Tibial artery (tissue), 4 donors: ENCODE data around the gene UBE2L3.
"Not testable (repeated sequence)": the region's sequence is repeated elsewhere in the genome, so short reads cannot be mapped to it uniquely, and the experiment has no call there.

Experiments
- DNase-seq, 2 donors: peaks; one replicate each; pipeline ENCODE4 v3.0.0-alpha.2; 2019
- H3K27ac ChIP-seq, 2 donors: fragments of 200-600 bp; sonication (generic) in 1 of 2; 1 replicate in 1 of 2; 2 replicates in 1 of 2; pipeline ENCODE4 v1.5.1; 2018 to 2019; ENCODE audit warnings: mild to moderate bottlenecking in 1 of 2
- H3K27me3 ChIP-seq, 2 donors: fragments of 200-600 bp; sonication (generic) in 1 of 2; one replicate each; pipeline versions ENCODE4 v1.5.1 to v1.6.0; 2016 to 2019
- H3K36me3 ChIP-seq, 3 donors: fragments of 200-600 bp; sonication (generic) in 2 of 3; one replicate each; pipeline ENCODE4 v1.5.1; 2016 to 2019; ENCODE audit warnings: mild to moderate bottlenecking in 2 of 3
- H3K4me1 ChIP-seq, 4 donors: fragments of 200-600 bp; sonication (generic) in 2 of 4; 1 replicate in 3 of 4; 2 replicates in 1 of 4; pipeline ENCODE4 v1.5.1; 2016 to 2019
- H3K4me3 ChIP-seq, 2 donors: fragments of 200-600 bp; sonication (generic) in 1 of 2; 1 replicate in 1 of 2; 2 replicates in 1 of 2; pipeline ENCODE4 v1.5.1; 2018 to 2019; ENCODE audit warnings: mild to moderate bottlenecking in 2 of 2
- H3K9me3 ChIP-seq, 3 donors: fragments of 200-600 bp; sonication (generic) in 1 of 3; one replicate each; pipeline ENCODE4 v1.5.1; 2016 to 2019
- intact Hi-C: fragments of 100-400 bp; cut with DNase I; formaldehyde crosslinking; loops from one replicate; pipeline ENCODE4 v1.15.0; 2023; ENCODE audit warnings: low total_unique reads
- TF ChIP-seq, protein P1 (sequence below), 2 experiments: fragments of 200-600 bp in 1 of 2; fragments of 450-650 bp in 1 of 2; IDR thresholded peaks; one replicate each; pipeline ENCODE4 v1.5.1; 2017 to 2019; ENCODE audit warnings: antibody characterized with exemption in 2 of 2, mild to moderate bottlenecking in 1 of 2, moderate library complexity in 1 of 2

The UBE2L3 gene

DNA sequence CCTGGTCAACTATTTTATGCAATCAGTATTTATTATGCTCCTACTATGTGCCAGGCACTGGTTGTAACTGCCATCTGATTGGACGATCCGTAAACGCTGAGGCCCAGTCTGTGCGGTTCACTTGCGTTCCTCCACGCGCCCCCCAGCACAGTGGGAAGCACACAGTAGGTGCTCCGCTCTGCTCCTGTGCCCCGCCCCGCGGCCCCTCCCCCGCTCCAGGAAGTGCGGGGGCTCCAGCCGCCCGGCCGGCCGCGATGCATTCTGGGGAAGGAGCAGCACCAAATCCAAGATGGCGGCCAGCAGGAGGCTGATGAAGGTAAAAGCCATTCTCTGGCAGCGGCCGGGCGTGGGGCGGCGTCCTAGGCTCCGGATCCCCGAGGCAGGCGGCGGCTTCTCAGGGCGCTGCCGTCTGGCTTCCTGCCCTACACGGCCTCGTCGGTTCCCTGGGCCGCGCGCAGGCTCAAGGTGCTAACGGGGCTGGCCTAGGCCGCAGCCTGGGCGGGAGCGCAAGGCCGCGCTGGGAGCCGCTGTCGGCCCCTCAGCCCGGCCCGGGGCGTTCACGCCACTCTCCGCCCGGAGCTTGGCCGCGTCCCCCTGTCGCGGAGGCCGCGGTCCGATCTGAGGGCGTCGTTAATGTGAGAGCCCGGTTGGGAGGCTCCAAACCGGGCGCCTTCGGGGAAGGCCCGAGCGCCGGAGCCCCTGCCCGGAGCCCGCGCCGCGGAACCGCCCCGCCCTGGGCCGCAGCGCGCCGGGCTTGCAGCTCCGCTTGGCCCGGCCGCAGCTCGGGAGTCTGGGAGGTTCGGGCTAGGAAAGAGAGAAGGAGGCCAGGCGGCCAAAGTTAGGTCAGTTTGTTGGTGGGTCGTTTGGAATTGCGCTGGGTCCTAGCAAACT lies at the start of gene UBE2L3:
UBE2L3 (plus strand) TSS at position 259 of the 891 bp plus-strand sequence; CDS start at position 290, 31 bp downstream.
- Histone ChIP-seq H3K27me3 (no peaks in the 10 kb centered on the region), H3K27ac (peak within 1 kb of the TSS; percentile 89 to 95), H3K4me1 (peaks cover 0 to 36% (median 24%) of the 10 kb centered on the region in 4 donors), H3K4me3 (peak within 1 kb of the TSS; percentile 63 to 90), H3K9me3 (no peaks in the 10 kb centered on the region), H3K36me3 (no peaks in the 10 kb centered on the region)
- intact Hi-C loops = no loop called here
- peak; percentile 72 to 89 for DNase-seq
- TF ChIP-seq, protein P1, sequence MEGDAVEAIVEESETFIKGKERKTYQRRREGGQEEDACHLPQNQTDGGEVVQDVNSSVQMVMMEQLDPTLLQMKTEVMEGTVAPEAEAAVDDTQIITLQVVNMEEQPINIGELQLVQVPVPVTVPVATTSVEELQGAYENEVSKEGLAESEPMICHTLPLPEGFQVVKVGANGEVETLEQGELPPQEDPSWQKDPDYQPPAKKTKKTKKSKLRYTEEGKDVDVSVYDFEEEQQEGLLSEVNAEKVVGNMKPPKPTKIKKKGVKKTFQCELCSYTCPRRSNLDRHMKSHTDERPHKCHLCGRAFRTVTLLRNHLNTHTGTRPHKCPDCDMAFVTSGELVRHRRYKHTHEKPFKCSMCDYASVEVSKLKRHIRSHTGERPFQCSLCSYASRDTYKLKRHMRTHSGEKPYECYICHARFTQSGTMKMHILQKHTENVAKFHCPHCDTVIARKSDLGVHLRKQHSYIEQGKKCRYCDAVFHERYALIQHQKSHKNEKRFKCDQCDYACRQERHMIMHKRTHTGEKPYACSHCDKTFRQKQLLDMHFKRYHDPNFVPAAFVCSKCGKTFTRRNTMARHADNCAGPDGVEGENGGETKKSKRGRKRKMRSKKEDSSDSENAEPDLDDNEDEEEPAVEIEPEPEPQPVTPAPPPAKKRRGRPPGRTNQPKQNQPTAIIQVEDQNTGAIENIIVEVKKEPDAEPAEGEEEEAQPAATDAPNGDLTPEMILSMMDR (IDR thresholded peaks at IDR 0.05) = no peak

DNA sequence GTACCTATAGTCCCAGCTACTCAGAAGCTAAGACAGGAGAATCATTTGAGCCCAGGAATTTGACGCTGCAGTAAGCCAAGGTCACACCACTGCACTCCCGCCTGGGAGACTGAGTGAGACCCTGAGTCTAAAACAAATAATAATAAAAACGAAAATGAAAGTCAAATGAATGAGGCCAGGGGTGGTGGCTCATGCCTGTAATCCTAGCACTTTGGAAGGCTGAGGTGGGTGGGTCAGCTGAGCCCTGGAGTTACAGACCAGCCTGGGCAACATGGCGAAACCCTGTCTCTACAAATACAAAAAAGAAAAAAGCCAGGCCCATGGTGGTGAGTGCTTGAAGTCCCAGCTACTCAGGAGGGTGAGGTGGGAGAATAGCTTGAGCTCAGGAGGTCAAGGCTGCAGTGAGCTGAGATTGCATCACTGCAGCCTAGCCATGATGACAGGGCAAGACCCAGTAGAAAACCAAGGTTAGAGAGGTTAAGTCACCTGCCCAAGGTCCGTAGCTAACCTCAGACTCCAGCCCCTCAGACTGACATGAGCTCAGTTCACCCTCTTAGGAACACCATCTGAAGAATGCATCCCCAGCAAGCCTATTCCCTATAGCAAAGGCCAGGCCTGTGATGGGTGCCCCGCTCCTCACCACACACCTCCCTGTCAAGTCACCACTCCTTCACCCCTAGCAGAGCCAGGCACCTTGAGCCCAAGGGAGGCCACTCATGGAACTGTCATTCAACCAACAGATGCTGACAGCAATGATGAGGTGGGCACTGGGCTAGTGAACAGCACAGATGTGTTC lies 40.6 kb upstream of the UBE2L3 start:
- H3K27ac ChIP-seq, DNase-seq, H3K27me3 ChIP-seq, H3K4me1 ChIP-seq, H3K4me3 ChIP-seq, H3K9me3 ChIP-seq, H3K36me3 ChIP-seq, intact Hi-C loops: not testable (repeated sequence)

- H3K27ac ChIP-seq, H3K4me3 ChIP-seq, DNase-seq, H3K4me1 ChIP-seq, intact Hi-C loops, H3K27me3 ChIP-seq, H3K36me3 ChIP-seq, H3K9me3 ChIP-seq: not testable (repeated sequence)
These were observed 36.0 kb upstream of the UBE2L3 start for GRCh38 chr22:21531525-21531924.

DNA sequence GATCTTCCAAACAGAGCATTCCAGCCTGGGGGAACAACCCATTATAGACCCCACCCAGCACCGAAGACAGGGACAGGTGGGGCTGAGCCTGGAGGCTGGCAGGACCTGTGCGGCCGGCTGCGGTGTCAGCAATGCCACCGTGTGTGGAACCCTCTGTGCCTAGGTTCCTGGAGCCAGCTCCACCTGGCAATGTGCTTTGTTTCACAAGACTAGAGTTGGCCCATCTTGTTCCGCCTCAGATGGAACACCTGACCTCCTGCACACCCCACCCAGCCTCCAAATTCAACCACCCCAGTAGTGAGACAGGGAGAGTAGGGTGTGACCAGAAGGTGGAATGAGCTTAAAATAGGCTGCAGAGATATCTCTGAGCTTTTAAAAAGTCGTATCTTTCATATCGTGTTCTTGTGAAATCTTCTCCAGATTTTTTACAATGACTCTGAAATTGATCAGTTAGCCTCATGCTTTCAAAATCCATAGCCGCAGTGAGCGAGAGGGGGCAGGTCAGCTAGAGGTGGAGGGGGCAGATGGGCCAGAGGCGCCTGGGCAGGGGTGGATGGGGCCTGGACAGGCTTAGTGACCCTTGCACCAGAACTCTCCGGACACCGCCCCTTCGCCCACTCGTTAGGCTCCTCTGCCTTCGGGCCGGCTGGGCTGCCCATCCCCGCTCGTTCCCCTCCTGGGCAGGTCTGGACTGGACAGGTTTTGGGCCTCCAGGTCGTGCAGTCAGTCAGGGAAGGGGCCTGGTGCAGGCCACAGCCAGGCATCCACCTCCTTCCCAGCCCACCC lies 34.5 kb upstream of the UBE2L3 start:
- H3K27me3 ChIP-seq, intact Hi-C loops, DNase-seq: not testable (repeated sequence)

GRCh38 chr22:21539862-21540261 lies 27.7 kb upstream of the UBE2L3 start:
- intact Hi-C loops, H3K4me1 ChIP-seq, H3K36me3 ChIP-seq, H3K4me3 ChIP-seq, H3K27me3 ChIP-seq, H3K27ac ChIP-seq, DNase-seq, H3K9me3 ChIP-seq: not testable (repeated sequence)

More for the DNA sequence above, 34.5 kb upstream of the UBE2L3 start:
- not testable (repeated sequence) for H3K4me1 ChIP-seq, H3K9me3 ChIP-seq, H3K36me3 ChIP-seq, H3K4me3 ChIP-seq, H3K27ac ChIP-seq

- intact Hi-C loops, DNase-seq, H3K9me3 ChIP-seq: not testable (repeated sequence)
These were observed 22.8 kb upstream of the UBE2L3 start for GRCh38 chr22:21544432-21545322.

DNA sequence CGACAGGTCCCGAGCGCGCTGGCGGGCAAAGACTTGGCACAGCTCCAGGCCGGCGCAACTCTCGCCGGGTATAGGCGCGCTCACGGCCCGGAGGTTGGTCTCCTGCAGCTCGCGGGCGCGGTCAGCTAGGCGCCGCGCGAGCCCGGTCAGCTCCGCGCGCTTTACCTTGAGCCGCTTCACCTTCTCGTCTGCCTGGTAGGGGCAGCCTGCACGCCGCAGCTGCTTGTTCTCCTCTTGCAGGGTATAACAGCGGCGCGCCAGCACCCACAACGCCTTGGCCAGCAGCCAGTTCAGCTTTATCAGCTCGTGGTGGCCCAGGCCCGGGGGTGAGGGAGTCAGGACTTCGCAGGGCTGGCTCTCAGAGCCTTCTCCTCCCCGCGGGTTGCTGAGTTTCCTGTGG lies 18.0 kb upstream of the UBE2L3 start:
- intact Hi-C loops, H3K9me3 ChIP-seq, DNase-seq, H3K27ac ChIP-seq, H3K36me3 ChIP-seq, H3K27me3 ChIP-seq, H3K4me3 ChIP-seq, H3K4me1 ChIP-seq: not testable (repeated sequence)

More at GRCh38 chr22:21544432-21545322, 22.8 kb upstream of the UBE2L3 start:
- H3K27me3 ChIP-seq, H3K4me3 ChIP-seq, H3K27ac ChIP-seq, H3K4me1 ChIP-seq, H3K36me3 ChIP-seq: not testable (repeated sequence)

DNA sequence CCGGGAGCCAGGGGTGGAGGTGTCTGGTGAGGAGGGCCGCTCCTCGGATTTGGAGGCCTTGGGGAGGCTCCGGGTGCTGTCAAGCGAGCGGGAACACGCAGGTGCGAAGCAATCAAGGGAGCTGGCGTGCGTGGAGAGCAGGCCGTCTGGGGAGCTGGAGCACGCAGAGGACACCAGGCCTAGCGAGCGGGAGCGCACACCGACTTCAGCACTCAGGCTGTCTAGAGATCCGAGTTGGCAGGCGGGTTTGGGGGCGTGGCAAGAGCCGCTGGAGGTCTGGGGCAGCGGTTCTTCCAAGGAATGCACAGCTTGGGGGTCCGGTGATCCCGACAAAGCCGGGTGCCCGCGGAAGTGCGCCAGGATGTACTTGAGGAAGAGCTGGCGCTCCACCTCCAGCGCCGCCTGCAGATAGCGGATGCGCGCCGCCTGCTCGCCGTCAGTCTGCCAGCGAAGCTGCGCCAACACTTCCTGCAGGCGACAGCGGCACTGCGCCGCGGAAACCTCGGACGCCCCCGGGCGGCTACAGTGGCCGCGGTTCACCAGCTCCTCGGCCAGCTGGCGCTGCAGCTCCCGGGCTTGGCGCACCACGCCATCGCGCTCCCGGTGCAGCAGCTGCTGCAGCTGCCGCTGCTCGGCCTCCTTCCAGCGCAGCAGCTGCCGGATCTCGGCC lies 17.4 kb upstream of the UBE2L3 start:
- intact Hi-C loops, DNase-seq, H3K4me3 ChIP-seq, H3K27me3 ChIP-seq, H3K4me1 ChIP-seq, H3K9me3 ChIP-seq, H3K27ac ChIP-seq, H3K36me3 ChIP-seq: not testable (repeated sequence)

GRCh38 chr22:21550678-21551047 lies 16.9 kb upstream of the UBE2L3 start:
- H3K36me3 ChIP-seq, H3K9me3 ChIP-seq, DNase-seq, H3K27me3 ChIP-seq, H3K27ac ChIP-seq, H3K4me3 ChIP-seq, intact Hi-C loops, H3K4me1 ChIP-seq: not testable (repeated sequence)

DNA sequence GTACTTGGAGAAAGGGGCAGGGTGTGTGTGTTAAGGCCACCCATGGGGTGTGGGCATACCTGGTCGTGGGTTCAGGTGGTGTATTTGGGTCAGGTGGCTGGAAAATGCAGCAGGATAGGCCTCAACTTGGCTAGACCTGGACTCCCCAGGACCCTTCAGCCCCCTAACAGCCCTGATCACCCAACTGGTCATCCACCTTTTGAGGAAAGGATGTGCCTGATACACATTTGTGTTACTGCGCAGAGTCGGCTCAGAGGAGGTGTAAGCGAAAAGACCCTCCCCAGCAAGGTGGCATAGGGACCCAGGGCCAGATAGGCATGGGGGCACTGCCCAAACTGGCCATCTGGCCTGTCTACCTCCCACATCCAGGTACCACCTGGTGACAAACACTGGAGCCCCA lies 16.2 kb upstream of the UBE2L3 start, which contains the start of gene RIMBP3C:
RIMBP3C (minus strand) TSS at position 101 of the 400 bp plus-strand sequence. CDS start 485 bp downstream, outside the sequence.
- H3K4me3 ChIP-seq, DNase-seq, H3K27ac ChIP-seq, H3K36me3 ChIP-seq, intact Hi-C loops, H3K27me3 ChIP-seq, H3K9me3 ChIP-seq, H3K4me1 ChIP-seq: not testable (repeated sequence)

DNA sequence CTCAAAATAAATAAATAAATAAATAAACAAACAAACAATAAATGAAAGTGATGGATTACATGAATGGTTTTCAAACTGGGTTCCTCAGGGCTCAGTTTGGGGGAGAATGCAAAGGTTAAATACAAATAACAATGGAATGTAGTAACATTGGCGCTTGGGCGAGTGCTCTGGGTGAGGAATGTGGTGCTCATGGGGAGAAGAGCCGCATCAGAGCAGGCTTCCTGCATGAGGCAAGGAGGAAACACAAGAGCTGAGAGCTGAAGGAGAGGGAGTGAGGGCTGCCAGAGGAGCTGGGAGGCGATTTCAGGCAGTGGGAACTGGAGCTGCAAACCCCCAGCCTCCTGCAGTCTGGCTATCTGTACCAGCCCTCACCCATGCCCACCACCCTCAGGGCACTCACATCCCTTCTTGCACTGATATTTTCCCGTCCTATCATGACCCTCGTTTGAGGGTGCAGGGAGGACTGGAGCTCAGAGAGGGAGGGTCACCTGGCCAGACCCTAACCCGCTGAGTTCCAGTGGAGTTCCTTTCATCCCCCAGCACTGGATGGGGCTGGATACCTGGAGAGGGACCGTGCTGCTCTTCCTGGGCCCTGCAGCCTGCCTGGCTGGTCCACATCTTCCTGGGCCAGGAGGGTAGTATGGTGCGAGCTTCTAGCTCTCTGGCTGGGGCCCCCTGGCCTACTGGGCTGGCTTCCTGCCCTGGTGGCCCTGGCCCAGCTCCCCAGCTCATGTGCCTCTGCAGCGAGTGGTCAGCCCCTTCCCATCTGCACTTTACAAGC lies 8.0 kb upstream of the UBE2L3 start:
- intact Hi-C loops, DNase-seq, H3K9me3 ChIP-seq, H3K27ac ChIP-seq, H3K4me3 ChIP-seq, H3K36me3 ChIP-seq, H3K4me1 ChIP-seq, H3K27me3 ChIP-seq: not testable (repeated sequence)
